ENCODE results near the gene MRPS34.
"Not testable (repeated sequence)": the region's sequence is repeated elsewhere in the genome, so short reads cannot be mapped to it uniquely, and the experiment has no call there.

The MRPS34 gene

GRCh38 chr16:1749152-1750117 lies 23.5 kb downstream of the MRPS34 start:
- DNase-seq (ENCODE audit: low spot score): no peak

GRCh38 chr16:1747934-1748333 lies 25.0 kb downstream of the MRPS34 start:
- no peak for DNase-seq (ENCODE audit: low spot score)

- no peak for DNase-seq (ENCODE audit: low spot score)
Observed at GRCh38 chr16:1746693-1747195, 26.2 kb downstream of the MRPS34 start.

GRCh38 chr16:1745900-1746692 lies 26.8 kb downstream of the MRPS34 start:
- DNase-seq (ENCODE audit: low spot score): no peak

- no peak for DNase-seq (ENCODE audit: low spot score)
Observed at GRCh38 chr16:1745181-1745899, 27.6 kb downstream of the MRPS34 start.

GRCh38 chr16:1744338-1744840 lies 28.5 kb downstream of the MRPS34 start:
- no peak for DNase-seq (ENCODE audit: low spot score)

- no peak for DNase-seq (ENCODE audit: low spot score)
Observed at GRCh38 chr16:1743376-1744337, 29.3 kb downstream of the MRPS34 start.

- DNase-seq (ENCODE audit: low spot score): no peak
Observed at GRCh38 chr16:1741553-1742165, 31.3 kb downstream of the MRPS34 start.

- no peak for DNase-seq (ENCODE audit: low spot score)
Observed at GRCh38 chr16:1740781-1741490, 32.0 kb downstream of the MRPS34 start.

- DNase-seq (ENCODE audit: low spot score): no peak
Observed at GRCh38 chr16:1740234-1740633, 32.7 kb downstream of the MRPS34 start.

- DNase-seq (ENCODE audit: low spot score): no peak
Observed at GRCh38 chr16:1734816-1735215, 38.1 kb downstream of the MRPS34 start.

- DNase-seq (ENCODE audit: low spot score): no peak
Observed at GRCh38 chr16:1734123-1734522, 38.8 kb downstream of the MRPS34 start.

GRCh38 chr16:1732551-1732987 lies 40.4 kb downstream of the MRPS34 start:
- not testable (repeated sequence) for DNase-seq (ENCODE audit: low spot score)

GRCh38 chr16:1732071-1732470 lies 40.9 kb downstream of the MRPS34 start:
- DNase-seq (ENCODE audit: low spot score): no peak

GRCh38 chr16:1731603-1732002 lies 41.3 kb downstream of the MRPS34 start:
- DNase-seq (ENCODE audit: low spot score): no peak

- no peak for DNase-seq (ENCODE audit: low spot score)
Observed at GRCh38 chr16:1731073-1731472, 41.9 kb downstream of the MRPS34 start.

- no peak for DNase-seq (ENCODE audit: low spot score)
Observed at GRCh38 chr16:1729445-1729844, 43.5 kb downstream of the MRPS34 start.

- DNase-seq (ENCODE audit: low spot score): no peak
Observed at GRCh38 chr16:1729026-1729425, 43.9 kb downstream of the MRPS34 start.

All from HuH-7.5 (cell line).